ENCODE data around the gene PDE8A.

Gene PDE8A

GRCh38 chr15:85033148-85033547, 51.5 kb downstream of the PDE8A start:
- DNase-seq (ENCODE audit: low read depth in 2 of 2) = no peak

- DNase-seq (ENCODE audit: low read depth in 2 of 2) = no peak
These were observed 52.6 kb downstream of the PDE8A start for GRCh38 chr15:85034276-85034675.

GRCh38 chr15:85035980-85036379, 54.3 kb downstream of the PDE8A start:
- no peak for DNase-seq (ENCODE audit: low read depth in 2 of 2)

GRCh38 chr15:85036716-85037115, 55.1 kb downstream of the PDE8A start:
- DNase-seq (ENCODE audit: low read depth in 2 of 2) = no peak

GRCh38 chr15:85037641-85038040, 56.0 kb downstream of the PDE8A start:
- DNase-seq (ENCODE audit: low read depth in 2 of 2) = no peak

GRCh38 chr15:85041230-85041629, 59.6 kb downstream of the PDE8A start:
- no peak for DNase-seq (ENCODE audit: low read depth in 2 of 2)

GRCh38 chr15:85044251-85044853, 62.7 kb downstream of the PDE8A start:
- DNase-seq (ENCODE audit: low read depth in 2 of 2) = peak; percentile 21 to 34

- DNase-seq (ENCODE audit: low read depth in 2 of 2) = no peak
These were observed 63.2 kb downstream of the PDE8A start for GRCh38 chr15:85044894-85045293.

GRCh38 chr15:85045615-85046014, 64.0 kb downstream of the PDE8A start:
- DNase-seq (ENCODE audit: low read depth in 2 of 2) = no peak

GRCh38 chr15:85047271-85047948, 65.8 kb downstream of the PDE8A start:
- DNase-seq (ENCODE audit: low read depth in 2 of 2) = peak; percentile 60 to 68

- DNase-seq (ENCODE audit: low read depth in 2 of 2) = no peak
These were observed 66.8 kb downstream of the PDE8A start for GRCh38 chr15:85048430-85048829.

GRCh38 chr15:85049805-85050204, 68.1 kb downstream of the PDE8A start:
- DNase-seq (ENCODE audit: low read depth in 2 of 2) = no peak

- no peak for DNase-seq (ENCODE audit: low read depth in 2 of 2)
These were observed 78.1 kb downstream of the PDE8A start for GRCh38 chr15:85059734-85060133.

GRCh38 chr15:85062560-85062959, 80.9 kb downstream of the PDE8A start:
- DNase-seq (ENCODE audit: low read depth in 2 of 2) = no peak

- no peak for DNase-seq (ENCODE audit: low read depth in 2 of 2)
These were observed 81.4 kb downstream of the PDE8A start for GRCh38 chr15:85063088-85063487.

- no peak for DNase-seq (ENCODE audit: low read depth in 2 of 2)
These were observed 81.9 kb downstream of the PDE8A start for GRCh38 chr15:85063522-85064079.

- no peak for DNase-seq (ENCODE audit: low read depth in 2 of 2)
These were observed 83.1 kb downstream of the PDE8A start for GRCh38 chr15:85064710-85065109.

- no peak for DNase-seq (ENCODE audit: low read depth in 2 of 2)
These were observed 89.4 kb downstream of the PDE8A start for GRCh38 chr15:85071061-85071460.

- no peak for DNase-seq (ENCODE audit: low read depth in 2 of 2)
These were observed 89.8 kb downstream of the PDE8A start for GRCh38 chr15:85071504-85071903.

- DNase-seq (ENCODE audit: low read depth in 2 of 2) = no peak
These were observed 91.3 kb downstream of the PDE8A start for GRCh38 chr15:85072917-85073316.

- DNase-seq (ENCODE audit: low read depth in 2 of 2) = no peak
These were observed 92.0 kb downstream of the PDE8A start for GRCh38 chr15:85073556-85074194.

- no peak for DNase-seq (ENCODE audit: low read depth in 2 of 2)
These were observed 105.2 kb downstream of the PDE8A start for GRCh38 chr15:85086855-85087254.

GRCh38 chr15:85088300-85088699, 106.6 kb downstream of the PDE8A start:
- no peak for DNase-seq (ENCODE audit: low read depth in 2 of 2)
